Renal pelvis (tissue), 4 donors: Measurements from ENCODE around the gene MED13L. TPM values are rescaled to one million over a fixed set of nuclear protein-coding genes. Genes with fewer than 3 reads are reported as not detected.

Source experiments
- DNase-seq: peaks from one replicate; pipeline ENCODE4 v3.0.0-alpha.2; 2013
- polyA plus RNA-seq, 3 donors: library from polyadenylated mRNA; unstranded; fragments of 120-200 nt; gene quantifications; one replicate each; pipeline ENCODE4 v1.2.1, GENCODE V29; 2013; ENCODE audit not compliant: insufficient read length in 3 of 3

The MED13L gene
- polyA plus RNA-seq, 3 donors = 65.7 to 81.3 (median 80.4) TPM

DNA sequence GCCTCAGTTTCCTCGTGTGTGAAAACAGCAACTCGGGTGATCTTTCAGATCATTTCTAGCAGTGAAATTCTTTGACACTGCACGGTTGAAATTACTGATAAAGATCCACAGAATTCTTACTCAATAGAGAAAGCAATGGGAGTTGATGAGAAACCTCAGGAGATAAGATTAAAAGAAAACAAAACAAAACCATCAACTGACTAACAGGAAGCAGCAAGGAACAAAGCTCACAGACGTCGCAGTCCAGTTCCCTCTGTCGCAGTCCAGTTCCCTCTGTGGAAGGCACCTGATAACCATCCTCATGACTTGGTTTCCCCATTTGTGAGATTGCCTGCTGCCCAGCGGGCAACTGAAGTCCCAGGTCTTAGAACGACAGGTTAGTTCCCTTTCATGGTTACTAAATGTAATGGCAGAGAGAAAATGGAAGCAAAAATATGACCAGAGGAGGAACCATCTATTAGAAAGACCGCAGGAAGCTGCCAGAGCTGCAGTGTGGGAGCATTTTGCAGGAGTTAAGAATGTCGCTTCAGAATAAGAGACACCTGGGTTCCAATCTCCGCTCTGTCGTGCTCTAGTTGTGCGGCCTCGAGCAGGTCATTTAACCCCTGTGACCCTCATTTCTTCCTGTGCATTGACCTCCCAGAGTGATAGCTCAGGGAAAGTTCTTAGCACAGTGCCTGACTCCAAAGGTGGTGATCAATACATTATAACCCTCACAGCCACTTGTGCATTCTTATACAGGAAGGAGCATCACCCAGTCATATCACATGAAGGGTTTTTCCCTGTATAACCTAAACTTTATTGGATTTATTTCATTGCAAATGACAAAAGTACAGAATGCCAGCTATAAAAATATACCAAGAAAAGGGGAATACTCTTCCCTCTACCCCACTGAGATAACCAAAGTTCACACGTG, 5.1 kb upstream of the MED13L start:
- DNase-seq = no peak

DNA sequence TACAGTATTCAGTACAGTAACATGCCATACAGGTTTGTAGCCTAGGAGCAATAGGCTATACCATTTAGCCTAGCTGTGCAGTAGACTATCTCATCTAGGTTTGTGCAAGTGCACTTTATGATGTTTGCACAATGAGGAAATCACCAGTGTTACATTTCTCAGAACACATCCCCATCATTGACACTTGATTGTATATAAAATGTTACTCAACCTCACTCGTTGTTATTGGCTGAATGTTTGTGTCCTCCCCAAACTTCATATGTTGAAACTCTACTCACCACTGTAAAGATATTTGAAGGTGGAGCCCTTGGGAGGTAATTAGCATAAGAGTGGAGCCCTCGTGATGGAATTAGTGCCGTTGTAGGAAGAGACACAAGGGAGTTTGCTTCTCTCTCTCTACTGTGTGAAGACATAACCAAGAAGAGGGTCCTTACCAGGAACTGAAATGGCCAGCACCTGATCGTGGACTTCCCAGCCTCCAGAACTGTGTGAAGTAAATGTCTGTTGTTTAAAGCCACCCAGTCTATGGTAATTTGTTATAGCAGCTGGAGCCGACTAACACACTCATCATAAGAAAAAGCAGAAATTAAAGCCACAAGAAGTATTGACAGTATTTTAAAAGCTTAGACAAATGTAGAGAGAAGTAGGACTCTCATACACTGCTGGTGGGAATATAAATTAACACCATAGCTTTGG, 3.2 kb upstream of the MED13L start:
- no peak for DNase-seq

DNA sequence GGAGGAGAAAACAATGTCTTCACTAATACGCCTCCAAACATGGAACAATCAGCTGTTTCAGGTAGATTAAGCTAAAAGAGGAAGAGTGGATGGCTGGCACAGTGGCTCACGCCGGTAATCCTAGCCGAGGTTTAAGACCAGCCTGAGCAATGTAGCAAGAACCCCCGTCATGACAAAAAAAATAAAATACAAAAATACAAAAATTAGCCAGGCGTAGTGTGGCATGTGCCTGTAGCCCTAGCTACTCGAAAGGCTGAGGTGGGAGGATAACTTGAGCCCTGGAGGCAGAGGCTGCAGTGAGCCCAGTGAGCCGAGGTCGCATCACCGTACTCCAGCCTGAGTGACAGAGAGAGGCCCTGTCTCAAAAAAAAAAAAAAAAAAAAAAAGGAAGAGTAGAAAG, 1.2 kb upstream of the MED13L start:
- DNase-seq = no peak

DNA sequence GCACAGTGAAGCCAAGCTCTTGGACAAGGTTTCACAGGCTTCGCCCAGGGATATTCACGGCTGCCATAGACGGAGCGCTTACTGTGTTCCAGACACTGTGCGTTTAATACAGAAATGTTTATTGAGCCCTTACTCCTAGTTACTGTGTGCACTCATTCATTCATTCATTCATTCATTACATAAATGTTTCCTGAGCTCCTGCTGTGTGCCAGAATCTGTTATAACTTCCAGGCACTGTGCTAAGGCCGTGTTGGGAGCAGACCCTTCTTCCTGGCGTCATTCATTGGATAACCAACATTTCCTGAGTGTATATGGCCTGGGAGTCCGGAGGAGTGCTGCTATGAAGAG, 760 bp upstream of the MED13L start:
- DNase-seq = no peak

DNA sequence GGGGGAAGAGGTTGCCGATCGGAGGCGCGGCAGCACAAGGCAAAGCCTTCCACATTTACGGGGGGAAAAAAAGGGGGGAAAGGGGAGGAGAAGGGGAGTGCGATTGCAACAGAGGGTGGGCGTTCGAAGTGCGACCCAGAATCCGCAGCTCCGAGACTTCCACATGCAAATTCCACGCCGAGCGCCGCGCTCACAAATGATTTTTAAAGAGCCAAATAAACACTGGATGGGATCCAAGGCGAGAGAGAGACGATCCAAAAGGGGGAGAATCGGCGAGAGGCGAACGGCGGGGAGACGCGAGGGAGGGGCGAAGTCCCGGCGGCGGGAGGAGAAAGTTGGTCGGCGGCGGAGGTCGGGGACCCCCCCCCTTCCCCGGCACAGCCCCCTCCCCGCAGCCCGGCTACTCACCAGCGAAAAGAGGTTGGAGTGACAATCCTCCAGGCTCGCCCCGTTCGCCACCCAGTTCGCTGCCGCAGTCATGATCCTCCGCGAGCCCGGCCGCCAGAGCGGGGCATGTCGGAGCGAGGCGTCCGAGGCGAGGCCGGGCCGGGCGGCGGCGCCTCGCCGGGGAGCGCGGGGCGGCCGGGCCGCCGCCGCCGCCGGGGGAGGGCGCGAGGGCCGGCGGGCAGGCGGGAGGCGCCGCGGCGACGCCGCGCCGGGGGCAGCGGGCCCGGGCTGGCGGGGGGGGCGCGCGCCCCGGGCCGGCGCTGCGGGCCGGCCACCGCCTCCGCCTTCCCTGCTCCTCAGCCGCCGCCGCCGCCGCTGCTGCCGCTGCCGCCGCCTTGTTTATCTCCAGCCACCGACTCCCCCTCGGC, 634 bp downstream of the MED13L start:
- DNase-seq = peak; percentile 76

DNA sequence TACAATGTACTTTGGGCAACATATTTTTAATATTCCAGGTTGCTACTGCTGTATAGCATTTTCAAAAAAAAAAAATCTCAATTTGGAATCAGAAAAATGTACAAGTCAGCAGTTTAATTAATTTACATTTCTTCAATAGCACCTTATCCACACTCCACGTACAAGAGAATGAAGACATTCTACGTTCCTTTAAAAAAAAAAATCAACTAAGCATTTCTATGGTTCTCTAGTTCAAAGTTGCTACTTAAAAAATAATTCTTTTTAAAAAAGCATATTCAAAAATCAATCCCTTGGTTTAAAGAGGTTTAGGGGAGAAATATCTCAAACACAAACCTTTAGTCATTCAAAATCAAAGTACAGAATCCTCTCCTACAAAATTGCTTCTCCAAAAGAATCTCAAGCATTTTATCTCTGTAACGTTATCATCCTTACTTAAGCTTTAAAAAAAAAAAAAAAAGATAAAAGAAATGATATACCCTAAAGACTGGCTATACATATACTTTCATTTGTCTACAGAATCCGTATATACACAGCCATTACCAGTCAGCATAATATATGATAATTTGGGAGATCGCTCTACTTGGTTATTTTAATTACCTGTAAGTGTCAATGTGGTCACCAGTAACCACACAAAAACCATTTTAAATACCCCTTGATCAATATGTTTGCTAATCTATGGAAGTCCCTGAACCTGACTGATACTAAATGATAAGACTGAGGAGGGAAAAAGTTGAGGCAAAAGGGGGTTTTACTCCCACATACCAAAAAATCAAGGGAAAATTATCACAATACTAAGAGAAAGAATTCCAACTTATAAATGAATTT, 2.7 kb downstream of the MED13L start:
- DNase-seq = no peak

DNA sequence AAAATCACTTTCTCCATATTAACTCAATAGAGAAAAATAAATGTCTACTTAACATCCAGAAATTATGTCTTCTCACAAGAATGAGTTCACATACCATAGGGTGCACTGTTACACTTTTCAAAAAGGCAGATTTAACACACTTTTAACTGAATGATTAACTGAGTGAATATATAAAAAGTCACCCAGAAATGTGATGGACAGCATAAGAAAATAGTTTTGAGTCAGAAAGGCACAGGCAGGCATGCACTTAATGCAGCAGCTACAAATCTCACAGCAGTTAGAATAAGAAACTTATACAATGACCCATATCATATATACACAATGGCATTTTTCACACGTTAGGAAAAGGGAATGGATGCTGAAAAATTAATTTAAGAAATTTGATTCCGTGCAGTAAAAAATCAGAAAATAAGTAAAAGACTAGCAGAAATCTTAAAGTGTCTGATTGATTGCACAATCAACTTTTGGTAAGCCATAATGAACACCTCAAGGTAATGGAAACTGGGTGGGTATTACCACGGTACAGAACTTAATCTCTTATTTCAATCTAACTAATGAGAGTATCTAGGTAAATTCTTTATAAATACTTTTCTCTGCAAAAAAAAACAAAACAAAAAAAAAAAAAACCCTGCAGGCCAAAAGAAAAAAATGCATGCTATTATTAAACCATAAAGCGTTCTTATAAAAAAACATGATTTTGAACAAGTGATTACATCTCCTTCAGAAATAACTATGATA, 3.5 kb downstream of the MED13L start:
- DNase-seq = no peak

DNA sequence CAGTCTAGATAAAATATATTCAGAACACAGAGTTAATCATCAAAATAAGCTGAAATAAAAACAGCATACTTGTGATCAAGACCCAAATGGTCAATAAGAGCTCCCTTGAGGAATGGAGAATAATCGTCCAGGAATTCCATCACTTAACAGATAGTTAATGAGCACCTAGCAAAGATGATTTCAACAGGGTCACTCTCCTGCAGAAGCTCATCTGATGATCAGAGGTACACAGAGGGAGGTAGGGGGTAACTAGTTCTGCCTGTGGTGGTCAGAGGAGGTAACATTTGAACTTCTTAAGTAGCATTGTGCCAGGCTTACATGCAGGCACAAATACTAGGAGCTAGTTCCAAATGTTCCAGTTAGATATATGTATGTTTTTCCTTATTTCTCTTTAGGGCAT, 9.5 kb downstream of the MED13L start:
- DNase-seq = no peak

DNA sequence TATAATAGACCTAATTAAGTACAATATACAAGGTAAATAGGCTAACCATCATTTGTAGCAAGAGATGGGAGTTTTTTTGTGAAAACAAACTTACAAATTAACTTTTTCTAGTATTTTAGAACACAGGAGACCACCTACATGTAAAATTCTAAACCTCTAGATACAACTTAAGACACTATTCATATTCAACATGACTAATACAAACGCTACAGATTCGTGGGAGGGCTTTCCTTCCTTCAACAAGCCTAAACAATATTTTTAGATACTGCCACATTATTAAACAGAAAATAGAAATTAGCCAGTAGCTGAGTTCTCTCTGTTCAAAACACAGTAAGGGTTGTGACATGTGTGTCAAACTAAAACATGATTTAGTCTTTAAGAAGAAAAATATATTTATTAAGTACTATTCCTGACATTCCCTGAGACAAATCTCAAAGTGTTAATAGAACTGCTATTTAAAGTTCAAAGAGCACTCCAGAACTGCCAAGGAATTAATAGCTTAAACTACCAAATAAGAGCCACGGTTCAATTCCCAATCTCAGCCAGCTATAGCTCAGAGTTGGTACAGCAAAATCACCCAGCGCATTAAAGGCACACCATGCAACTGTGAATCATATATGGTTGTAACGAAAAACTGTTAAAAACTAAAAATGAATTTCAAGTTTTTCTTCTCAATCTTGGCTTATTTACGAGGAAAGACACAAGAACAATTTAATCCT, 10.7 kb downstream of the MED13L start:
- no peak for DNase-seq

DNA sequence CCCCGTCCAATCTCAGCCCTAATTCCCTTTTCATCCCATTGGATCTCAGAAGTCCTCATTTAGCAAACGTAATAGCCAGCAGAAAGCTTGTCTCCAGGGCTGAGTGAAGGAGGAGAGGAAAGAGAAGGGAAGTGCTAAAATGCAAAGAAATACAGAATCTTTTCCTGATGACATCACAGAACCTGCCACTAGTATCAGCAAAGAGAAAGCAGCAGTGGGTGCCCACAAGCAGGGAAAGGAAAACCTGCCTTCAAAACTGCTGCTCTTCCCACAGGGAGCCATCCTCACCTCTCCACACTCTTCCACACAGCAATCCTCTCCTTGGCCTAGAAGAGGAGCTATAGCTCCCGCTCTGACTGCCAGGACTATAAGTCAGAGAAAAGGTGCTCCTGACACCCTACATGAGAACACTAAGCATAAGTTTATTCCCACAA, 11.3 kb downstream of the MED13L start:
- no peak for DNase-seq

DNA sequence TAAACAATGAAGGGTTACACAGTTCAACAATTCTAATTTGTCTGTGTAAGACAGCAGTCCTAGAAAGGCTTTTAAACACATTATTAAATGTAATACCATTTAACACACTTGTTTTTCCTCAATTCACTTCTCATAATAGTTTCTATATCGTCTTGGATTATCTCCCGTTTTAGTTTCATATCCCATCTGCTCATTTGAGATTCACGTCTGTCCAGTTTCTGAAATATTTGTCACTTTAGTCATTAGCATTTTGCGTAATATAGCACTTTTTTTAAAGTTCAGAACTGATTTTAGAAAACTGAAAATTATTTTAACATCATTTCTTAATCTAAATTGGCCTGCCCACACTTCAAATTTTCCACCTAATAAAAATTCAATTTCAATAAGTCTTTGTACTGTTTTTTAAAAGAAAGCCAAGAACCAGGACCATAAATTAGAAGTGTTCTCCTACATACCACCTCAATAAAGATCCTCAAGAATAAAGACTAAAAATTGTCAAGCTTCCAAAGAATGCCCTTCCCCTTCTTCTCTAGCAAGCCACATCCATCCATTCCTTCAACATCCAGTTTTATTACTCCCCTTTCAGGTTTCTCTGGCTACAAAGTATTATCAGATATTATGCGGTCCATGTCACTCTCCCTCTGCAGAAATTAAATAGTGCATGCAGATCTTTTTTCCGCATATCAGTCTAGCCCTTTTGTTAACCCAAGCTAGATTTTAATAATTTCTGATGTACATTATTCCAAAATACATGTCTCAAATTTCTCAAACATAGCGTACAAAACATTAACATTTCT, 11.9 kb downstream of the MED13L start:
- no peak for DNase-seq

DNA sequence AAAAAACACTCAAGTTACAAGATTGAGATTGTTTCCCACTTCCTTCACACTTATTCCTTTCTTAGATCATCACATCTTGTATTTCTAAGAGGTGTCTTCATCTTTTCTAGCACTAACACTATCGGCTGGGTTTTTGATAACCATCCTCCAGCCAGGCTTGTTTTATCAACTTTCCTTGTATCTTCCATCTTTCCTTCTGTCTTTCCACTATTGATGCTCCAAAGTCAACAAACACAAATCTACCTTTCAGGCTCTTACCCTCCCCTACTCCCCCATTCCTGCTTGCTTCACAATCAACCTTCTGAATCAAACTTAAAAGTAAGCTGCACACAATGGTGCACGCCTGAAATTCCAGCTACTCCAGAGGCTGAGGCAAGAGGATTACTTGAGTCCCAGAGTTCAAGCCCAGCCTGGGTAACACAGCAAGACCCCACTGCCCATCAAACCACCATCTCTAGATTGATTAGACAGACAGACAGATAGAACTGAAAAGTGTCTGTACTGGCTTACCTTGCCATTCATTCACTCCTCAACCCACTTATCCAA, 12.9 kb downstream of the MED13L start:
- DNase-seq = no peak

DNA sequence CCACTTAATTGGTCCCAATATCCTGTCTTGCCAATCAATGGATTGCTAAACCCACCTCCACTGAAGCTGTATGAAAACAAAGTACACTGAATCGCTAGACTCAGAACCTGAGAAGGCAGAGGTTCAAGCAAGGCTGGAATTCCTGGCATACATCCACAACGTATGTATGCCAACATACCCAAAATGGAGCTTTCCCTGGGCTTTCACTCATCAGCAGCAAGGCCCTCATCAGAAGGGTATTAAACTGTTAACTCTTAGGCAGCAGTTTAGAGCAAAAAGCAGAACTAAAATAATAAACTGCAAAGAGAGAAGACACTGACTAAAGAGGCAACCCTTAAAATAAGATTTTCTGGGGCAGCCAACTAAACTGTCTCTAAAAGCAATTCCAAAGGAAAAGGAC, 13.6 kb downstream of the MED13L start:
- DNase-seq = no peak

DNA sequence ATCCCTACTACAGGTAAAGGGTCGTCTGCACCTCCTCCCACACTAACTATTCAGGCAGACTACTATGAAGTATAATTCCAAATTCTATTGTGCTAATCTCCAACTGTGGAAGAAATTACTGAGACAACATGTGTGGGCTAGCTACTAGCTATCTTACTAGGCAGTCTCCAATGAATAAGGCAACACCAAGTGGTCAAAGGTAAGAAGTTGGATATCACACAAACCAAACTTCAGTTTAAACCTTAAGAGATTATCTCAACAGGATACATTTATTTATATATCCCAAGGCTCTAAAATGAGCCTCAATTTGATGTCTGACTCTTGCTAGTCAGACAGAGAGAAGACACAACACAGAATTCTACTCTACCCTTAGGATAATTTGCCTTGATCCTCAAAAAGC, 14.1 kb downstream of the MED13L start:
- DNase-seq = no peak

DNA sequence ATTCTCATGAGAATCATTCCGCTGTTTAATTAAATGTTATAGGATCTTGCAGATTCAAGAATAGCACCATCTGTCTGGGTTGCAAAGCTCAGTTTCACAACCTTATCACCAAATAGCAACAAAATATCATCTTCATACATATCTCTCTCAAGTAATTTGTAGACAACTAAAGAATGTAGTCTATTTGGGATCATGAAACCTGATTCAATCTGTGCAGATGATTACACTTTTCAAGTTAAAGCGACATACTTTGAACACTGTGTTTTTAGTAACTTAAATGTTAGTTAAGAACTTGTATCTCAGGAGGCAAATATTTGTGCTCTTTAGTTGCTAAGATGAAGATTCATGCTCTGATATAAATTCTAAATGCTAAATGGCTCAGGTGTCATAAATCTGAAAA, 14.8 kb downstream of the MED13L start:
- DNase-seq = no peak

DNA sequence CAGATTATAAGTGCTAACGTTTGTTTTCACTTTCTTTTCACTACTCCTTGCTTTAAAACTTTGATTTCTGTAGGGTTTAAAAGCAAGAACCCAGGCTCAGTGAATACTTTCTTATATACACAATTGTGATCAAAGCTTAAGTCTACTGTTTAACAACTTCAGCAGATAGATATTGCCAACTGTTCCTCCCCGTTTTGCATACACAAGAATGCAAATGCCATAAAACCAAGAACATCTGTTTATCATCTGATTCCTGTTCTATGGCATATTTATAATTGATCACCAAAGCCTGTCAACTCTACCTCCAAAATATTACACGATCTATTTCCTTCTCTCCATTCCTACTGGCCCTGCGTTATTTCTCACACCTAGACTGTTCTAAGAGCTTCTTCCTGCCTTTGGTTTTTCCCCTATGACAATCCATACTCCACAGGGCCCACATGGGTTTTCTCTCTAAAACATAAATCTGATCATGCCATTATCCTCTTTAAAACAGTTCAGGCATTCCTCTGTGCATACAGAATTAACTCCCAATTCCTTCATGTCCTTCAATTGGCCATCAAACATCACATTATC, 15.9 kb downstream of the MED13L start:
- no peak for DNase-seq

DNA sequence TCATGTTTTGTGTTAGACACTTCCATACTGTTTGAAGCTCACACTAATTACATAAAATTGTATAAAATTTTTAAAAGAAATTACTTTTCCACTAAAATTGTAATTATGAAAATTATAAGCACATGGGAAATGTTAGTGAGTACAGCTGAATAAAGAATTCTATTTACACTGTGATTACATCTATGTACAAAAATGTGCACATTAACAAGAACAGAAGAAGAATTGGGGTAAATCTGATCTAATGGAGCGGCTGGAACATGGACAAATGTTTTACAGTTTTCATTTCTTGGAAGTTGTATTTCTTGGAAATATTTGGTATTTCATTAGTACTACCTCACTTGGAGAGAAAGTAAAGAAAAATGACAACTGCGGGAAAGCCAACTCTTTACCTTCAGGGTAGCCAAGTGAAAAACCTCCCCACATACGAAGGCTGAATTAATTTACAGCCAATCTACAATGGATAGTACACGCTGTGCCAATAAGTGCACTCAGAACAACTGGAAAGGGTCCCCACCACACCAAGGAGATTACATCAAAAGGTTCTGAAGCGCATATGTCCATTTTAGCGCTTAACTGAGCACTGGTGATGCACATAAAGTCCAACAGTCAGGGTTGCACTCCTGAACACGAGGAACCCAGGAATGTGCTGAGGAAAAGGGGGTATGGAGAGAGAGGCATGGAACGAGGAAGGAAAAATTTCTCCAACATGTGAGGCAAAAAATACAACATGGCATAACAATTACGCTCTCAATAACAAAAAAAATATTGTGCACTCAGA, 17.5 kb downstream of the MED13L start:
- DNase-seq = no peak

DNA sequence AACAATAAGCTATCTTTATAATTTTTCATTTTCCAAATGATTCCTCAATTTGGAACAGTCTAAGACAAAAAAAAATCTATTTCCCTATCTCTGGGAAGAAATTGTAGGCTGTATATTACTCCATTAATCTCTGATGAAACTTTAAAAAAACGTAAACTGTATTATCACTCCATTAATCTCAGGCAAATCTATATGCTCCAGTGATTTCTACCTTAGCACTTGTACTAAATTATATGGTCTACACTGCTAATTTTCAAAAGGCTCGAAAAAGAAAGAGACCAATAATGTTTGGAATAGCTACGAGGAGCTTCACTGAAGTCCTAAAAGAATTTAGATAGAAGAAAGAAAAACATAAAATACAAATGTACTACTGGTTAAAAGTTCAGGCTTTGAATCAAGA, 19.7 kb downstream of the MED13L start:
- no peak for DNase-seq
